Activated CD8-positive, alpha-beta memory T cell treated with anti-CD3 and anti-CD28 coated beads for 24 hours (primary cell): ENCODE measurements around the gene GFER.
"Not testable (repeated sequence)": the region's sequence is repeated elsewhere in the genome, so short reads cannot be mapped to it uniquely, and the experiment has no call there.

Experiments used
- DNase-seq: peaks from one replicate; pipeline ENCODE4 v3.0.0-alpha.2; 2020

GFER gene

DNA sequence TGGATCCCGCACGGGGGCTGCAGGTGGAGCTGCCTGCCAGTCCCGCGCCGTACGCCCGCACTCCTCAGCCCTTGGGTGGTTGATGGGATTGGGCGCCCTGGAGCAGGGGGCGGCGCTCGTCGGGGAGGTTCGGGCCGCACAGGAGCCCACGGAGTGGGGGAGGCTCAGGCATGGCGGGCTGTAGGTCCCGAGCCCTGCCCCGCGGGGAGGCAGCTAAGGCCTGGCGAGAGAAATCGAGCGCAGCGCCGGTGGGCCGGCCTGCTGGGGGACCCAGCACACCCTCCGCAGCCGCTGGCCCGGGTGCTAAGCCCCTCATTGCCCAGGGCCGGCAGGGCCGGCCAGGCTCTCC is 25.9 kb upstream of the GFER start:
- not testable (repeated sequence) for DNase-seq

DNA sequence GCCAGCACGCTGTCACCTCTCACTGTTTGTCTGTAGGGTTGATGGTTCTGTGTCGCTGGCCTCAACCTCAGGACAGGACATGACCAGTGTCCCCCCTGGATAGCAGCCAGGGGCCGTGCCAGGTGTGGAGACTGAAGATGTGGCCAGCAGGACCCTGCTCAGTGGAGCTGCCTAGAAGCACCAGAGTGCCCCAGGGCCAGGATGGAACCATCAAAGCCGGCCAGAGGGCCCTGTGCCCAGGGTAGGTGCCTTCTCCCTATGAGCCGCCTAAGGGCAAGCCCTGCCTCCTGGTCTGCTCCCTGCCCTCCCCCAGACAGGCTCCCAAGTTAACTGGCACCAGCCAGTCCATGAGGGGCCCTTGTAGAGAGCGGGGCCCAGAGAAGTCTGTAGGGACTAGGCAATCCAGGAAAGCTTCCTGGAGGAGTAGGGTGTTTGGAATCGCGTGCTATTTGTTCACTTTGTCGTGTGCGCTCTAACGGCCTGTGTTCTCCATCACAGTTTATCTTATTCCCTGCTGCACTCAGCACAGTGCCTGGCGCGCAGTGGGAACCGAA is 25.2 kb upstream of the GFER start:
- DNase-seq = no peak

DNA sequence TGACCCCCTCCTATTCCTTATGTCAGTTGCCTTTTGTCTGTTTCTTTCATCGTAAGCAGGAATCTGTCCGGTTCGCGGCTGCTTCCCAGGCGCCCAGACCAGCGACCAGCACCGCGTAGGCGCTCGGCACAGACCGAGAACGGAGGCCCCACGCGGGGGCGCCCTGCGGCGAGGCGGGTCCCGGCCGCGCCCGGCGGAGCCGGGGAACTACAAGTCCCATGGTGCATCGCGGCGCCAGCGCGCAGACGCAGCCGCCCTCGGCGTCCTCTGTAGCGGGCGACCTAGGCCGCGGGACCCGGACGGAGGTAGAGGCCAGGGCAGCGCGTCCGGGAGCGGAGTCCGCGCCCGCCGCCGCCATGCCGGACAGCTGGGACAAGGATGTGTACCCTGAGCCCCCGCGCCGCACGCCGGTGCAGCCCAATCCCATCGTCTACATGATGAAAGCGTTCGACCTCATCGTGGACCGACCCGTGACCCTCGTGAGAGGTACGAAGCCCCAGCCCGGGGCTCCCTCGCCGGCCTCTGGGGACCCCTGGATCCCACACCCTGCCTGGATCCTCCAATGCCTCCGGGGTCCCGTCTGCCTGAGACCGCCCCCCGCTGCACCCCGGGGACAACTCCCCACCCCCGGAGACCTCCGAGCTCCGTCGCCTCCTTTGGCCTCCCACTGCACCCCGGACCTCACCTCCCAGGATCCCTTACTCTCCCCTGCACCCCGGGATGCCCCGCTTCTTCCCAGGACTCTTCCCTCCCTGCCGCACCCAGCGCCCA is 24.5 kb upstream of the GFER start, which contains the start of gene NDUFB10:
NDUFB10 (plus strand) TSS at position 270 of the 771 bp plus-strand sequence; CDS start at position 357, 87 bp downstream.
- peak; percentile 97 for DNase-seq

DNA sequence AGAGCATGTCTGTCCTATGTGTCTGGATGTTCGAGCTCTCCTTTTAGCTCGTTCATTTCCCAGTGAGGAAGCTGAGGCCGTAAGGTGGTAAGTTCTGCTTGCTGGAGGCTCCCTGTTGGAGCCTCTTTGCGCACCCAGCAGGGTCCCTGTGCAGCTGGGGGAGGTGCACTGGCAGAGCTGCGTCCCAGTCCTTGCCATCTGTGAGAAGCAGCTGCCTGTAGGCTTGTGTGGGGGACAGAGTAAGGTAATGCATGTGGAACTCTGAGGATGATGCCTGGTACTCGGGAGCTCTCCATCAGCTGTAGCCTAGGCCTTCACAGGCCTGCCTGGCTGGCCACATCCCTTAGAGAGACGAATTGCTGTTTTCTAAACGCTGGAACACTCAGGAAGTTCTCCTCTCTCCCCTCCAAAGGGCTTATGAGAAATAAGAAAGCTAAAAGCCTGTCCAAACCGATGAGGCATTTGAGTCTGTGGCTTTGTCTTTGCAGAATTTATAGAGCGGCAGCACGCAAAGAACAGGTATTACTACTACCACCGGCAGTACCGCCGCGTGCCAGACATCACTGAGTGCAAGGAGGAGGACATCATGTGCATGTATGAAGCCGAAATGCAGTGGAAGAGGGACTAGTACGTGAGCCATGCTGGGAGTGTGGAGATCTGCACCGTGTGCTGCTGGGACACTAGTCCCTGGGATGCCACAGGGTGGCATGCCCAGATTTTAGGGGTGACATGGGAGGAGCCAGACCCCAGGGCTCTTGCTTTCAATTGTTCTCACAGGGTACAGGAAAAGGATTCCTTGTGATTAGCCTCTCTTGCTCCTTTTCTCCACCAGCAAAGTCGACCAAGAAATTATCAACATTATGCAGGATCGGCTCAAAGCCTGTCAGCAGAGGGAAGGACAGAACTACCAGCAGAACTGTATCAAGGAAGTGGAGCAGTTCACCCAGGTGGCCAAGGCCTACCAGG is 23.0 kb upstream of the GFER start:
- DNase-seq = peak; percentile 87

DNA sequence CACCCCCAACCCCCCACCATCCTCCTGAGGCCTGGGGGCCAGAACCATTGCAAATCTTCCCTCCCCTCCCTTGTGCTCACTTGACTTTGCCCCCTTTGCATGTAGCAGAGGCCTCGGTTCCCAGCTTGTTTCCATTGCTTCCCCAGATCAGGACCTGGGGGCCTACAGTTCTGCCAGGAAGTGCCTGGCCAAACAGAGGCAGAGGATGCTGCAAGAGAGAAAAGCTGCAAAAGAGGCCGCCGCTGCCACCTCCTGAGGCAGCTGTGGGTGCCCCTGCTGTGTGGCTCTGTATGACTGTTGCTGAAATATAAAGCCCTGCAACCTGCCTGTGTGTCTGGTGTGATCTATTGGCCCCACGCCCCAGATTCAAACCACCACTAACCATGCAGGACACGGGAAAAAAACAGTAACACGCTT is 22.3 kb upstream of the GFER start:
- peak; percentile 73 for DNase-seq

DNA sequence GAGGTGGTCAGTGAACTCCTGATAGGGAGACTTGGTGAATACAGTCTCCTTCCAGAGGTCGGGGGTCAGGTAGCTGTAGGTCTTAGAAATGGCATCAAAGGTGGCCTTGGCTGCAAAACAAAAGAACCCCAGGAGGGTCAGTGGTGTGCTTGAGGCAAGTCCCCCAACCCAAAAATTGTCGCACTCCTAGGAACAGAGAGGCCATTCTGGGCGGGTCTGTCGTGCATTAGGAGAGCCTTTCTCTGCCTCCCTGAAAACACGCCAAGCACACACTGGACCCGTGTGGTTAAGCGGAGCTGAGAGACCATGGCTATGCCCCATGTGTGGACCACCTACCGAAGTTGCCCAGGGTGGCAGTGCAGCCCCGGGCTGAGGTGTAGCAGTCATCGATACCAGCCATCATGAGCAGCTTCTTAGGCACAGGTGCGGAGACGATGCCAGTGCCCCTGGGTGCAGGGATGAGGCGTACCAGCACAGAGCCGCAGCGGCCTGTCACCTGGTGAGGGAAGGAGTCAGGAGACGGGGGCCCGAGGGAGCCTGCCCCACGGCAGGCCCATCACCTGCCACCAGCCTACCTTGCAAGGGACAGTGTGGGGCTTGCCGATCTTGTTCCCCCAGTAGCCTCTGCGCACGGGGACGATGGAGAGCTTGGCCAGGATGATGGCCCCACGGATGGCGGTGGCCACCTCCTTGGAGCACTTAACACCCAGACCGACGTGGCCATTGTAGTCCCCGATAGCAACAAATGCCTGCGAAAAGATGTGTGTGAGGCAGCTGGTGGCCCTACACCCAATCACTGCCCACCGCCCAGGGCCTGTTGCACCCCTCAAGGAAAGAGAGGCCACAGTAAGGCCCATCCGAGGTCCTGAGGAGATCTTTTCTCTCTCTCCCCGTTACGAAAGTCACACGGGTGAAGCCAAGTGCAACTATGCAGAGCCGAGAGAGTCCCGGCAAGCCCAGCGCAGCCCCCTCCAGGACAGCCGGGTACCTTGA is 21.5 kb upstream of the GFER start:
- DNase-seq = peak; percentile 70

DNA sequence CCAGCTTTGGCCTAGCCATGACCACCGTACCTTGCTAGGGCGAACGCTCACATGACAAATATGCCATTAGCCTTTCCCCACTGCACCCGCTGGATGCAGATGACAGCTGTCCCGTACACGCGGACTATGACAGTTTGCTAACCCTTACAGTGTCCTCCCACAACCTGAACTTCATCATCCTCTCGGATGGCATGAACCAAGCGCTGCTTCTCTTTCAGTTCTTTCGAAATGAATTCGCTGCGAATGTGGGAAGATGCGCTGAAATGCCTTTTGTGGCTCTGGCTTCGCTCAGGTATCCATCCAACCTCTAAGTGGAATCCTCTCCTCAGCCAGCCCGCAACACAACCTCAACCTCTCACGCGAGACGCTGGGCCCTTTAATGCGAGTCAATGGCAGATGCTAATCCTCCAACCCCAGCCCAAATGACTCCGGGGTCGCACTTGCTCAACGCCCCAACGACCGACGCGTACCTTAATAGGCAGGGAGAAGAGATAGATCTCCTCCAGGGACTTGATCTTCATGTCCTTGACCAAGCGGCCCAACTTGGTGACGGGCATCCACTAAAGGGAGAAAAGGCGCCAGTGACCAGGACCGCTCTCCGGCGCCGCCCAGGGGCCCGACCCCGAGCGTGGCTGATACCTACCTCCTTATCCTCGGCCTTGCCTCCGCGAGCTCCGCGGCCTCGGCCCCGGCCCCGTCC is 20.0 kb upstream of the GFER start:
- no peak for DNase-seq

DNA sequence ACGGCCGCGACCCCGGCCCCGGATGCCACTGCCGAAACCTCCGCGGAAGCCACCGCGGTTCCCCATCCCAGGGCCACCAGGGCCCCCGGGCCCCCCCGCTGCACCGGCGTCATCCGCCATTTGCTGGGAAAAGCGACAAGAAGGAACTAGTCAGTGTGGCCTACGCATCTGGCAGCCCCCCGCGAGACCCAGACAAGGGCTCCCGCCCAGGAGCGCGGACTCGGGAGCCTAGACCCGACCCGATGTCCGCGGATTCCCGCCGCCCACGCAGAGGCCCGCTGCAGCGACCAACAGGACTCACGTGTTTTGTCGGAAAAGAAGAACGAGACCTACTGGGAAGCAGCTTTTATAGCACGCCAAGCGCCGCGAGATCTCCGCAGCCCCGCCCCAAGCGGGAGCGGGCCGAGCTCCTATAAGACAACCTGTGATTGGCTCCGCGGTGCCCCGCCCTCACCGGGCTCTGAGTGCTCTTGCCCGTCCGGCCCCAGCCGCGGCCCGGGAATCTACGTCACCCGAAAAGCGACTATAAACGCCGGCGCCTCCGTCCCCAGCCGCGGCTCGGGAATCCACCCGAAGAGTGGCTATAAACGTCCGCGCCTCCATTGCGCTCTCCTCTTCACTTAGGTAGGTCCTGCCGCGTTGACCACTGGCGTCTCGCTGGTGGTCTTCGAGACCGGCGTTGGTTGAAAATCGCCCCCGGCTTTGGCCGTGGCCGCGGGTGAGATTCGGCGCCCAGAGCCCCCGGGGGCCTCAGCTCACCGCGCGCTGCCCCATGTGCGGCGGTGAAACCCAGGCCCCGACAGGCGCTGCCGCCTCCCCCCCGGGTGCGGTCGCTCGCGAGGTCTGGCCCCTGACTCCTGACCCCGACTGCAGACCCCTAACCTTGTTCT is 19.2 kb upstream of the GFER start, which contains the start of gene RPS2:
RPS2 (minus strand) TSS at position 321 of the 890 bp plus-strand sequence; CDS start at position 120, 201 bp downstream.
- peak; percentile 99 for DNase-seq

DNA sequence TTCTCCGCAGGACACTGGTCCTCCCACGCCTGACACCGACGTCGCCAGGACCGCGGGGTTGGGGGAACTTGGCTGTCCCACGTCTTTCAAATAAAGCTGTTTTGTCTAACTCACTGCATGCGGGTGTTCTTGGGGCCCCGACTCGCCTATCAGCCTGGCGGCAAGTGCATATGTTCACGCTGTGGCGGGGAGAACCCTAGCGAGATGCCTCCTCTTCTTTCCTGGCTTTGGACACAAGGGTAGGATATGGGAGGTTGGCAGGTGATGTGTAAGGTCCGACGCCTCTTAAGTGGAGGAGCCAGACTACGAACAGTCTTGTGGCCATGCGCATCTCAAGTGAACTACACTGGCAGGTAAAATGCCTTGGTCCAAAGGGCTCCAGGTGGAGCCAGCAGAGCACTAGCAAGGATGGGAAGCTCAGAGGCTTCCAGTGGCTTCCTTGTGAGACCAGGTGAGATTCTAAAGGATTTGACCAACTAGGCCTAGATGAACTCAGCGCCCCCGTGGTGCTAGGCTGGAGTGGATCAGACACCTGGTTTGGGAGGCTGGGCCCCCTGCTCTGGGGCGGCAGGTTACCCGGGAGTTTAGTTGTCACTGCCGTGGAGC is 18.5 kb upstream of the GFER start:
- DNase-seq = peak; percentile 76

DNA sequence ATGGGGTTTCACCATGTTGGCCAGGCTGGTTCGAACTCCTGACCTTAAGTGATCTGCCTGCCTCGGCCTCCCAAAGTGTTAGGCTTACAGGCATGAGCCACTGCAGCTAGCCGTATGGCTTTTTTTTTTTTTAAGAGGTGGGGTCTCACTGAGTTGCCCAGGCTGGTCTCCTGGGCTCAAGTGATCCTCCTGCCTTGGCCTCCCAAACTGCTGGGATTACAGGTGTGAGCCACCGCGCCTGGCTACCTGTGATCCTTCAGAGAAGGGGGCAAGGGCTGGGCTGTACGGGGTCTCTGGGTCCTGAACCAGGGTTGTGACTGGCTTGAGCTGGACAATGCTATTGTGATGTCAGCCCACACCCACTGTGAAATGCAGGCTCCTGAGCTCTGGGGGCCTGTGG is 17.5 kb upstream of the GFER start, which contains the start of gene RNF151:
RNF151 (plus strand) TSS at position 397 of the 400 bp plus-strand sequence. CDS start 26 bp downstream, outside the sequence.
- no peak for DNase-seq

DNA sequence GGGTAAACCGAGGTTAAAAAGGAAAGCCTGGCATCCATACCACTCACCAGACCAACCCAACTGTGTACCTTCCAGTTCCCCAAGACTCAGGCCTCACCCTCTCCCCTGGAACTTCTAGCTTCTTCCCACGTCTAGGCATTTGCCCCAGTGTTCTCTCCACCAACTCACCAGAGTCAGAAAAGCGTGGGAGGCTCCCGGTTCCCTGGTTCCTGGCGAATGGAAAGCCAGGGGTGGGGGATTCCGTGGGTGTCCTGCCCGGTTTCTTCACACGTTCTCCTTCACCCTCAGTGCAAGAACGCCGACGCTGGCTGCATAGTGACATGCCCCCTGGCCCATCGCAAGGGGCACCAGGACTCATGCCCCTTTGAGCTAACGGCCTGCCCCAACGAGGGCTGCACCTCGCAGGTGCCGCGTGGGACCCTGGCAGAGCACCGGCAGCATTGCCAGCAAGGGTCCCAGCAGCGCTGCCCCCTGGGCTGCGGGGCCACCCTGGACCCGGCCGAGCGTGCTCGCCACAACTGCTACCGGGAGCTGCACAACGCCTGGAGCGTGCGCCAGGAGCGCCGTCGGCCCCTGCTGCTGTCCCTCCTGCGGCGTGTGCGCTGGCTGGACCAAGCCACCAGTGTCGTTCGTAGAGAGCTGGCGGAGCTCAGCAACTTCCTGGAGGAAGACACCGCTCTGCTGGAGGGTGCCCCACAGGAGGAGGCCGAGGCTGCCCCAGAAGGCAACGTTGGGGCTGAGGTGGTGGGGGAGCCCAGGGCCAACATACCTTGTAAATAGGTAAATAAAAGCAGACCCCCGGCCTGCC is 15.6 kb upstream of the GFER start:
- DNase-seq = no peak

DNA sequence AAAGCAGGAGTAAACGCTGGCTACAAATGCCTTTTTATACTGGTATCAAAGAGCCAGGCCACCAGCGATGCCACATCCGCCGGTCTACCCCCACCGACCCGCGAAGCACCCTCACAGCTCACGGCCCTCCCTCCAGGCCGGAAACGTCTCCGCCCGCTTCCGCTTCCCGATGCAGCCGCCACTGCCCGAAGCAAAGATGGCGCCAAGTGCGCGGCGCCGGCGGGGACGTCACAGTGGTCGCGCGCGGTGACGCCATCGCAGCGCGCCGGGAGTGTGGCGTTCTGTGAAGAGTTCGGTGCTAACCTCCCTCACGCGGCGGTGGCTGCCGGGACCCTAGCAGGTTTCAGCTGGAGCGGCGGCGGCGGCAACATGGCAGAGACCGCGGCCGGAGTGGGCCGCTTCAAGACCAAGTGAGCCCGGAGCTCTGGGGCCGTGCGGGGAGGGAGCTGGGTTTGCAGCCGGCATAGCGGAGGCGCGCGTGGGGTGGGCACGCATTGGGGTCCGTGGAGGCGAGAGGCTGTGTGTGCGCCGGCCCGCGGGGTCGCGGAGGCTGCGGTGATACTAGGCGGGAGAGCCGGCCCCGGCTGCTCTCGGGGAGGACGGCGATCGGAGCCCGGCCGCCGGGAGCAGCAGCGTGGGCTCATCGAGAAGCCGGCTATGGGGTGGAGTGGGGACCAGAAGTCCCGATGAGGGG is 12.1 kb upstream of the GFER start, which contains the start of gene TBL3:
TBL3 (plus strand) TSS at position 258 of the 694 bp plus-strand sequence; CDS start at position 370, 112 bp downstream.
- DNase-seq = peak; percentile 99

DNA sequence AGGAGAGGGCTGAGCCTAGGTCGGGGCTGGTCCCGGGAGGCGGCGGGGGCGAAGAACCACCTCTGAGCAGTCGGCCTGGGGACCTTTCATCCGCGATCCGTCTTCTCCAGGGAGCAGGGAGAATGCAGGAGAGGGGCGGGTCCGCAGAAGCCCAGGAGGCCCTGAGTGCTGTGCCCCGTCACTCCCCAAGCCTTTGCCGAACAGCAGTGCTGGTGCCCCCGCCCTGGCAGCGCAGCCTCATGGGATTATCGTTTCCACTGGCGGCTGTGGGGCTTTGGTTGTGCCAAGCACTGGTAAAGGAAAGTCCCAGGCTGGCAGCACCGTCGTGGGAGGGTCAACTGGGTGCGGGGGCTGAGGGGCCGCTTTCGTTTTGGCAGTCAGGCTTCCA is 11.5 kb upstream of the GFER start:
- DNase-seq = no peak

DNA sequence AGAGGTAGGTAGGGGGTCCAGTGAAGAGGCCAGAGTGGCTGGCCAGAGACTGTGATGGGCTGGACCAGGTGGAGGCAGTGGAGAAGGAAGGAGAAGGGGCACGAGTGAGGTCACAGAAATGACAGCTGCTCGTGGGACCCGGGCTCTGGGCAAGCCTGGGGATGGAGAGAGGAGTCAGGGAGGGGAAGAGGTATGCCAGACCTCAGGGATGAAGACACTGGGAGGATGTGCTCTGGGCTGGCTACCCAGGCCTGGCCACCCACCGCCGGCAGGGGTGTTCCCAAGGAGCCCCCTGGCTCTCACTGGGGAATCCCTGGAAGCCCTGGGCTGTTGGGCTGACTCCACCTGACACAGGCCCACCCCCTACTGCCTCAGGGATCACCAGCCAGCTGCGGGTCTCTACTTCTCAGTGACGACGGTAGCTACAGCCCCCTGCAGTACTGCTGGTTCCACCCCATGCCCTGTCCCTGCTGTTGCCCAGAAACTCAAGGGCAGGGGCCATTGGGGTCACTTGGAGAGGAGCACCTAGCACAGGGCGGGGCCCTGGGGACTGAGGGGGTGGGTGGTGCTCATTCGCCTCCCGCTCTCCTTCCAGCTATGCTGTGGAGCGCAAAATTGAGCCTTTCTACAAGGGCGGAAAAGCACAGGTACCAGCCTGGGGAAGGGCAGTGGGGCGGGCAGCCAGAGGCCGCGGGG is 10.4 kb upstream of the GFER start:
- no peak for DNase-seq

DNA sequence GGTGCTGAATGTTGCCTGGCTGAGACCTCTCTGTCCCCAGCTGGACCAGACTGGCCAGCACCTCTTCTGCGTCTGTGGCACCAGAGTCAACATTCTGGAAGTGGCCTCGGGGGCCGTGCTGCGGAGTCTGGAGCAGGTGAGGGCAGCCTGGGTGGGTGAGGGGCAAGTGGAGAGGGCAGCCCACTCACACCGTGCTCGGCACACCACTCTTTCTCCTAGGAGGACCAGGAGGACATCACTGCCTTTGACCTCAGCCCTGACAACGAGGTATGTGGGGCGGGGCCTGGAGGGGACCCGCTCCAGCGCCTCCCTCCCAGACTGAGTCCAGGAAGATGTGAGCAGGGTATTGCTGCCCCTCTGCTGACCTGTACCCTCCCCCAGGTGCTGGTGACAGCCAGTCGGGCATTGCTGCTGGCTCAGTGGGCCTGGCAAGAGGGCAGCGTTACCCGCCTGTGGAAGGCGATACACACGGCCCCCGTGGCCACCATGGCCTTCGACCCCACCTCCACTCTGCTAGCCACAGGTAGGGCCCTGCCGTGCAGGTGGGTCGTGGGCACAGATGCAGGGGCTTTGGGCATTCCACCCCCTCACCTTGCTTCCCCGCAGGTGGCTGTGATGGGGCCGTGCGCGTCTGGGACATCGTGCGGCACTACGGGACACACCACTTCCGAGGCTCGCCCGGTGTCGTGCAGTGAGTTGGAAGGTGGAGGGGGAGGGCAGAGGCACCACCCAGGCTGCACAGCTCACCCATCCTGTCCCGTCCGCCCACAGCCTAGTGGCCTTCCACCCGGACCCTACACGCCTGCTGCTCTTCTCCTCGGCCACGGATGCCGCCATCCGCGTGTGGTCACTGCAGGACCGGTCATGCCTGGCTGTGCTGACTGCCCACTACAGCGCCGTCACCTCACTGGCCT is 9.6 kb upstream of the GFER start:
- DNase-seq = no peak
